ENCODE measurements around the gene YIPF1.

DNA sequence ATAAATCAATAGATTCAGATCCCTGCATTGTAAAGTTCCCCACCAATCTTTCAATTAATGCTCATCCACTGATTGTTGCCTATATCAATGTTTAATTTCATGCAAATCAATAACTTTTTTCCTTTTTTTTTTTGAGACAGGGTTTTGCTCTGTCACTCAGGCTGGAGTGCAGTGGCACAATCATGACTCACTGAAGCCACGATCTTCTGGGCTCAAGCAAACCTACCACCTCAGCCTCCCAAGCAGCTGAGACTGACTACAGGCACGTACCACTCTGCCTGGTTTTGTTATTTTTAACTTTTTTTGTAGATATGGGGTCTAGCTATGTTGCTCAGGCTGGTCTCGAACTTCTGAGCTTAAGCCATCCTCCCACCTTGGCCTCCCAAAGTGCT lies 30.1 kb upstream of the YIPF1 start:
- TF ChIP-seq, protein P1, sequence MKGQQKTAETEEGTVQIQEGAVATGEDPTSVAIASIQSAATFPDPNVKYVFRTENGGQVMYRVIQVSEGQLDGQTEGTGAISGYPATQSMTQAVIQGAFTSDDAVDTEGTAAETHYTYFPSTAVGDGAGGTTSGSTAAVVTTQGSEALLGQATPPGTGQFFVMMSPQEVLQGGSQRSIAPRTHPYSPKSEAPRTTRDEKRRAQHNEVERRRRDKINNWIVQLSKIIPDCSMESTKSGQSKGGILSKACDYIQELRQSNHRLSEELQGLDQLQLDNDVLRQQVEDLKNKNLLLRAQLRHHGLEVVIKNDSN (IDR thresholded peaks at IDR 0.05; ENCODE audit: borderline replicate concordance, extremely low read length, insufficient read depth, low read depth, low read length) = no peak
- TF ChIP-seq EZH2 (IDR thresholded peaks at IDR 0.05; ENCODE audit: borderline replicate concordance, control insufficient read depth, low read depth, low read length) (no peak), FOS (IDR thresholded peaks at IDR 0.05; ENCODE audit: borderline replicate concordance, extremely low read depth, insufficient read length) (no peak), POLR2A (IDR thresholded peaks at IDR 0.05; ENCODE audit: low read depth, low read length) (no peak), STAT3 (IDR thresholded peaks at IDR 0.05; ENCODE audit: low read depth, low read length) (no peak), SMC3 (IDR thresholded peaks at IDR 0.05; ENCODE audit: borderline replicate concordance, low read length) (no peak), ZNF384 (IDR thresholded peaks at IDR 0.05; ENCODE audit: borderline replicate concordance, low read depth, low read length) (no peak), CBX3 (IDR thresholded peaks at IDR 0.05; ENCODE audit: borderline replicate concordance, low read depth) (no peak), HDAC2 (IDR thresholded peaks at IDR 0.05) (no peak), NRF1 (conservative IDR thresholded peaks at IDR 0.05; ENCODE audit: low read depth, low read length) (no peak), SIN3A (IDR thresholded peaks at IDR 0.05; ENCODE audit: low read depth, low read length) (no peak)
- TF ChIP-seq, protein P2, sequence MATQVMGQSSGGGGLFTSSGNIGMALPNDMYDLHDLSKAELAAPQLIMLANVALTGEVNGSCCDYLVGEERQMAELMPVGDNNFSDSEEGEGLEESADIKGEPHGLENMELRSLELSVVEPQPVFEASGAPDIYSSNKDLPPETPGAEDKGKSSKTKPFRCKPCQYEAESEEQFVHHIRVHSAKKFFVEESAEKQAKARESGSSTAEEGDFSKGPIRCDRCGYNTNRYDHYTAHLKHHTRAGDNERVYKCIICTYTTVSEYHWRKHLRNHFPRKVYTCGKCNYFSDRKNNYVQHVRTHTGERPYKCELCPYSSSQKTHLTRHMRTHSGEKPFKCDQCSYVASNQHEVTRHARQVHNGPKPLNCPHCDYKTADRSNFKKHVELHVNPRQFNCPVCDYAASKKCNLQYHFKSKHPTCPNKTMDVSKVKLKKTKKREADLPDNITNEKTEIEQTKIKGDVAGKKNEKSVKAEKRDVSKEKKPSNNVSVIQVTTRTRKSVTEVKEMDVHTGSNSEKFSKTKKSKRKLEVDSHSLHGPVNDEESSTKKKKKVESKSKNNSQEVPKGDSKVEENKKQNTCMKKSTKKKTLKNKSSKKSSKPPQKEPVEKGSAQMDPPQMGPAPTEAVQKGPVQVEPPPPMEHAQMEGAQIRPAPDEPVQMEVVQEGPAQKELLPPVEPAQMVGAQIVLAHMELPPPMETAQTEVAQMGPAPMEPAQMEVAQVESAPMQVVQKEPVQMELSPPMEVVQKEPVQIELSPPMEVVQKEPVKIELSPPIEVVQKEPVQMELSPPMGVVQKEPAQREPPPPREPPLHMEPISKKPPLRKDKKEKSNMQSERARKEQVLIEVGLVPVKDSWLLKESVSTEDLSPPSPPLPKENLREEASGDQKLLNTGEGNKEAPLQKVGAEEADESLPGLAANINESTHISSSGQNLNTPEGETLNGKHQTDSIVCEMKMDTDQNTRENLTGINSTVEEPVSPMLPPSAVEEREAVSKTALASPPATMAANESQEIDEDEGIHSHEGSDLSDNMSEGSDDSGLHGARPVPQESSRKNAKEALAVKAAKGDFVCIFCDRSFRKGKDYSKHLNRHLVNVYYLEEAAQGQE (IDR thresholded peaks at IDR 0.05; ENCODE audit: low read depth, low read length) = no peak
- TF ChIP-seq, protein P3, sequence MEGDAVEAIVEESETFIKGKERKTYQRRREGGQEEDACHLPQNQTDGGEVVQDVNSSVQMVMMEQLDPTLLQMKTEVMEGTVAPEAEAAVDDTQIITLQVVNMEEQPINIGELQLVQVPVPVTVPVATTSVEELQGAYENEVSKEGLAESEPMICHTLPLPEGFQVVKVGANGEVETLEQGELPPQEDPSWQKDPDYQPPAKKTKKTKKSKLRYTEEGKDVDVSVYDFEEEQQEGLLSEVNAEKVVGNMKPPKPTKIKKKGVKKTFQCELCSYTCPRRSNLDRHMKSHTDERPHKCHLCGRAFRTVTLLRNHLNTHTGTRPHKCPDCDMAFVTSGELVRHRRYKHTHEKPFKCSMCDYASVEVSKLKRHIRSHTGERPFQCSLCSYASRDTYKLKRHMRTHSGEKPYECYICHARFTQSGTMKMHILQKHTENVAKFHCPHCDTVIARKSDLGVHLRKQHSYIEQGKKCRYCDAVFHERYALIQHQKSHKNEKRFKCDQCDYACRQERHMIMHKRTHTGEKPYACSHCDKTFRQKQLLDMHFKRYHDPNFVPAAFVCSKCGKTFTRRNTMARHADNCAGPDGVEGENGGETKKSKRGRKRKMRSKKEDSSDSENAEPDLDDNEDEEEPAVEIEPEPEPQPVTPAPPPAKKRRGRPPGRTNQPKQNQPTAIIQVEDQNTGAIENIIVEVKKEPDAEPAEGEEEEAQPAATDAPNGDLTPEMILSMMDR (IDR thresholded peaks at IDR 0.05 in 2 of 3, conservative IDR thresholded peaks at IDR 0.05 in 1 of 3; ENCODE audit: control insufficient read depth in 2 of 3, extremely low read depth in 1 of 3, insufficient read depth in 1 of 3, low read depth in 3 of 3, low read length in 3 of 3) = no peak
